Measurements from ENCODE around the gene ZNFX1.
A peak's percentile ranks its signal among the peaks of the same experiment; 100 is the strongest.

The ZNFX1 gene

DNA sequence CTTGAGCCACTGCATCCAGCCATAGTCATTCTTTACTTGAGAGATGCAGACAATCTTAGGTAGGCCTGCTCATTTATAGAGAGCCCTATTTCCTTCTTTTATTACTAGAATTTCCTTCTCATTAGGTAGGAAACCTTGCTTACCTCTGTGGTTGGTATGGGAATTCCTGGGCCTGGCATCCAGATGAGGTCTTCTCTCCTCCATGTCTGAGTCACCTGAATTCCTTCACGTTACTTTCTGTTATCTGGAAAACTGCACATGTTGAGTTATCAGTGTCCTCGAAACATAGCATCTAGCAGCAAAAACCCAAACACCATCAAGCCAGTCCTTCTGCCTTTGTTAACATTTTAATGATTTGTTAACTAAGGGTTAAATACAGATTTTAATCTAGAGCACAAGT lies 2.2 kb downstream of the ZNFX1 start:
- Histone ChIP-seq H3K79me2 (ENCODE audit: insufficient read depth, low read length) (peaks cover 82% of the 10 kb centered on the region), H3K9me3 (ENCODE audit: insufficient read depth, low read length, severe bottlenecking) (peaks cover 14% of the 10 kb centered on the region), H3K36me3 (ENCODE audit: insufficient read depth, low read length) (peaks cover 66% of the 10 kb centered on the region), H3K4me1 (ENCODE audit: insufficient read depth, low read length) (peaks cover 45% of the 10 kb centered on the region), H2AFZ (ENCODE audit: low read depth, low read length) (no peak overlapping the region), H3K27me3 (ENCODE audit: insufficient read depth, low read length, poor library complexity) (no peaks in the 10 kb centered on the region), H4K20me1 (ENCODE audit: insufficient read depth, low read length) (peaks cover 18% of the 10 kb centered on the region; the same call in 1 of the 2 replicates), H3K4me2 (ENCODE audit: insufficient read depth, low read length) (peak overlapping the region; percentile 93), H3K4me3 (ENCODE audit: low read depth in 1 of 2, low read length in 2 of 2) (no peak overlapping the region), H3K9ac (ENCODE audit: low read depth, low read length) (0 out of 2 replicates have a peak overlapping the region, but pooled peaks have one; percentile 83), H3K27ac (ENCODE audit: low read length) (no peak overlapping the region)
- TF ChIP-seq, protein P1, sequence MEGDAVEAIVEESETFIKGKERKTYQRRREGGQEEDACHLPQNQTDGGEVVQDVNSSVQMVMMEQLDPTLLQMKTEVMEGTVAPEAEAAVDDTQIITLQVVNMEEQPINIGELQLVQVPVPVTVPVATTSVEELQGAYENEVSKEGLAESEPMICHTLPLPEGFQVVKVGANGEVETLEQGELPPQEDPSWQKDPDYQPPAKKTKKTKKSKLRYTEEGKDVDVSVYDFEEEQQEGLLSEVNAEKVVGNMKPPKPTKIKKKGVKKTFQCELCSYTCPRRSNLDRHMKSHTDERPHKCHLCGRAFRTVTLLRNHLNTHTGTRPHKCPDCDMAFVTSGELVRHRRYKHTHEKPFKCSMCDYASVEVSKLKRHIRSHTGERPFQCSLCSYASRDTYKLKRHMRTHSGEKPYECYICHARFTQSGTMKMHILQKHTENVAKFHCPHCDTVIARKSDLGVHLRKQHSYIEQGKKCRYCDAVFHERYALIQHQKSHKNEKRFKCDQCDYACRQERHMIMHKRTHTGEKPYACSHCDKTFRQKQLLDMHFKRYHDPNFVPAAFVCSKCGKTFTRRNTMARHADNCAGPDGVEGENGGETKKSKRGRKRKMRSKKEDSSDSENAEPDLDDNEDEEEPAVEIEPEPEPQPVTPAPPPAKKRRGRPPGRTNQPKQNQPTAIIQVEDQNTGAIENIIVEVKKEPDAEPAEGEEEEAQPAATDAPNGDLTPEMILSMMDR (IDR thresholded peaks at IDR 0.05; ENCODE audit: borderline replicate concordance, extremely low read depth, low read length, poor library complexity, severe bottlenecking): no peak
- no peak for DNase-seq
- no peak for ATAC-seq (ENCODE audit: insufficient read depth, low read depth)

DNA sequence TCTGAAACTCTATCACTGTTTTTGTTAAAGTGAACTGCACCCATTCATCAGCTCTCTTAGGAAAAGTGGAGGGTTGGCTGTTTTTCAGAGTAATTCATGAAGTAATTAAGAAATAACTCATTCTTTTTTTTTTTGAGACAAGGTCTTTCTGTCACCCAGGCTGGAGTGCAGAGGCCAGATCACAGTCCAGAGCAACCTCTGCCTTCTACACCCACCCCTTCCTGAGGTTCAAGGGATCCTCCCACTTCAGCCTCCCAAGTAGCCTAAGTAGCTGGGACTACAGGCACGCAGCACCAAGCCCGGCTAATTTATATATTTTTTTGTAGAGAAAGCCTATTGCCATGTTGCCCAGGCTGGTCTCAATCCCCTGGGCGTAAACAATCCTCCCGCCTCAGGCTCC lies 2.6 kb downstream of the ZNFX1 start:
- Histone ChIP-seq H3K27me3 (ENCODE audit: insufficient read depth, low read length, poor library complexity) (no peaks in the 10 kb centered on the region), H3K27ac (ENCODE audit: low read length) (no peak overlapping the region), H2AFZ (ENCODE audit: low read depth, low read length) (no peak overlapping the region), H3K79me2 (ENCODE audit: insufficient read depth, low read length) (peaks cover 82% of the 10 kb centered on the region), H3K36me3 (ENCODE audit: insufficient read depth, low read length) (peaks cover 66% of the 10 kb centered on the region), H4K20me1 (ENCODE audit: insufficient read depth, low read length) (peaks cover 15% of the 10 kb centered on the region; the same call in 1 of the 2 replicates), H3K9ac (ENCODE audit: low read depth, low read length) (no peak overlapping the region), H3K4me3 (ENCODE audit: low read depth in 1 of 2, low read length in 2 of 2) (no peak overlapping the region), H3K9me3 (ENCODE audit: insufficient read depth, low read length, severe bottlenecking) (peaks cover 9% of the 10 kb centered on the region), H3K4me1 (ENCODE audit: insufficient read depth, low read length) (peaks cover 41% of the 10 kb centered on the region), H3K4me2 (ENCODE audit: insufficient read depth, low read length) (peak overlapping the region; percentile 93; the same call in 1 of the 2 replicates)
- ATAC-seq (ENCODE audit: insufficient read depth, low read depth) (no peak), DNase-seq (no peak)
- no peak for TF ChIP-seq EZH2 (IDR thresholded peaks at IDR 0.05; ENCODE audit: borderline replicate concordance, low read depth, low read length, severe bottlenecking)
- TF ChIP-seq, protein P1 (IDR thresholded peaks at IDR 0.05; ENCODE audit: borderline replicate concordance, extremely low read depth, low read length, poor library complexity, severe bottlenecking): no peak

DNA sequence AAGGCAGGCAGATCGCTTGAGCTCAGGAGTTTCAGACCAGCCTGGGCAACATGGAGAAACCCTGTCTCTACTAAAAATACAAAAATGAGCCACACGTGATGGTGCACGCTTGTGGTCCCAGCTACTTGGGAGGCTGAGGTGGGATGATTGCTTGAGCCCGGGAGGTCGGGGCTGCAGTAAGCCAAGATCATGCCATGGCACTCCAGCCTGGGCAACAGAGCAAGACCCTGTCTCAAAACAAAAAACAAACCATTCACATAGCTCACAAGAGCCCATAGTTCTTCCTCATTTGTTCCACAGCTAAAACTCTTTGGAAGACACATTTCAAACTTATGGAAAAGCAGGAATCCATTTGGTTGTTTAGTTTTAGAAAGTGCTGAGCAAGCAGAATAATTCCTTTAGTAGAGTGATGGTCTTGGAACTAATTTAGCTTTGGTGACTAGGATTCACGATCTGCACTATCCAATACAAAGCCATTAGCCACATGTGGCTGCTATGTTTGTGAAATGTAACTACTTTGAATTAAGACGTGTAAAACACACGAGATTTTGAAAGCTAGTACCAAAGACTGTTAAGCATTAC lies 4.1 kb downstream of the ZNFX1 start:
- peaks cover 66% of the 10 kb centered on the region for H3K36me3 ChIP-seq (ENCODE audit: insufficient read depth, low read length)

More for the DNA sequence above, 4.1 kb downstream of the ZNFX1 start:
- ATAC-seq (ENCODE audit: insufficient read depth, low read depth) (no peak), DNase-seq (no peak)
- peaks cover 17% of the 10 kb centered on the region; the same call in 1 of the 2 replicates for H4K20me1 ChIP-seq (ENCODE audit: insufficient read depth, low read length)
- no peak overlapping the region; the same call in 1 of the 2 replicates for H3K4me2 ChIP-seq (ENCODE audit: insufficient read depth, low read length)
- no peak overlapping the region for H3K4me3 ChIP-seq (ENCODE audit: low read depth in 1 of 2, low read length in 2 of 2)
- H3K9ac ChIP-seq (ENCODE audit: low read depth, low read length): no peak overlapping the region
- H3K27ac ChIP-seq (ENCODE audit: low read length): no peak overlapping the region
- no peak overlapping the region for H2AFZ ChIP-seq (ENCODE audit: low read depth, low read length)
- H3K27me3 ChIP-seq (ENCODE audit: insufficient read depth, low read length, poor library complexity): no peaks in the 10 kb centered on the region
- H3K79me2 ChIP-seq (ENCODE audit: insufficient read depth, low read length): peaks cover 81% of the 10 kb centered on the region
- TF ChIP-seq EZH2 (IDR thresholded peaks at IDR 0.05; ENCODE audit: borderline replicate concordance, low read depth, low read length, severe bottlenecking): no peak
- TF ChIP-seq, protein P1 (IDR thresholded peaks at IDR 0.05; ENCODE audit: borderline replicate concordance, extremely low read depth, low read length, poor library complexity, severe bottlenecking): no peak
- H3K4me1 ChIP-seq (ENCODE audit: insufficient read depth, low read length): peaks cover 40% of the 10 kb centered on the region
- H3K9me3 ChIP-seq (ENCODE audit: insufficient read depth, low read length, severe bottlenecking): no peaks in the 10 kb centered on the region
